IMR-90 (cell line): ENCODE data around the gene KIF21A.

Source experiments
- BHLHE40 ChIP-seq: fragments of 150-350 bp; IDR thresholded peaks from 2 replicates; pipeline ENCODE4 v1.6.1; 2016; ENCODE audit warnings: mild to moderate bottlenecking, low read depth, low read length
- CTCF ChIP-seq: conservative IDR thresholded peaks from 2 replicates; pipeline ENCODE4 v1.5.1; 2012; ENCODE audit warnings: mild to moderate bottlenecking, low read depth, low read length, improper control_type of control experiment
- MXI1 ChIP-seq: IDR thresholded peaks from 2 replicates; pipeline ENCODE4 v1.6.1; 2012; ENCODE audit warnings: low read depth, mild to moderate bottlenecking, low read length, moderate library complexity, borderline replicate concordance
- NFE2L2 ChIP-seq: fragments of 150-350 bp; IDR thresholded peaks from 2 replicates; pipeline ENCODE4 v1.6.1; 2016; ENCODE audit warnings: low read depth, mild to moderate bottlenecking, low read length
- POLR2A ChIP-seq: IDR thresholded peaks from 2 replicates; pipeline ENCODE4 v1.6.1; 2012; ENCODE audit warnings: mild to moderate bottlenecking, low read depth, low read length
- RCOR1 ChIP-seq: IDR thresholded peaks from 2 replicates; pipeline ENCODE4 v1.6.1; 2012; ENCODE audit warnings: mild to moderate bottlenecking, low read length, improper control_type of control experiment; ENCODE audit not compliant: insufficient replicate concordance
- USF2 ChIP-seq: fragments of 150-350 bp; IDR thresholded peaks from 2 replicates; pipeline ENCODE4 v1.6.1; 2017; ENCODE audit warnings: mild to moderate bottlenecking, antibody characterized with exemption, low read length, low read depth
- TF ChIP-seq, protein P1 (sequence below): fragments of 150-350 bp; IDR thresholded peaks from 2 replicates; pipeline ENCODE4 v1.6.1; 2016; ENCODE audit warnings: low read depth, mild to moderate bottlenecking, low read length, moderate library complexity, borderline replicate concordance

DNA sequence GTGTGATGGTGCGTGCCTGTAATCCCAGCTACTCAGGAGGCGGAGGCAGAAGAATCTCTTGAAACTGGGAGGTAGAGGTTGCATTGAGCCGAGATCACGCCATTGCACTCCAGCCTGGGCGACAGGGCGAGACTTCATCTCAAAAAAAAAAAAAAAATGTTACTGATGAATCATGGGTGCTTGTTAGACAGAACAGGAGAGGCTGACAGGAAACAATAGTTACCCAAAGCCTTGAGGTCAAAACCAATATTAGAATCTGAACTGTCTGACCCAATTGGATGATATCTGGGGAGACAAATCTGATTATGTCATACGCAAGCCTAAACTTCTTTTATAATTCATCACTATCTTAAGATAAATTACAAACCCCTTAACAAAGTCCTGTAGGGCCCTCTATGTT, 40.7 kb upstream of the KIF21A start:
- no peak for TF ChIP-seq MXI1
- no peak for TF ChIP-seq POLR2A
- TF ChIP-seq CTCF, result no peak
- TF ChIP-seq, protein P1, sequence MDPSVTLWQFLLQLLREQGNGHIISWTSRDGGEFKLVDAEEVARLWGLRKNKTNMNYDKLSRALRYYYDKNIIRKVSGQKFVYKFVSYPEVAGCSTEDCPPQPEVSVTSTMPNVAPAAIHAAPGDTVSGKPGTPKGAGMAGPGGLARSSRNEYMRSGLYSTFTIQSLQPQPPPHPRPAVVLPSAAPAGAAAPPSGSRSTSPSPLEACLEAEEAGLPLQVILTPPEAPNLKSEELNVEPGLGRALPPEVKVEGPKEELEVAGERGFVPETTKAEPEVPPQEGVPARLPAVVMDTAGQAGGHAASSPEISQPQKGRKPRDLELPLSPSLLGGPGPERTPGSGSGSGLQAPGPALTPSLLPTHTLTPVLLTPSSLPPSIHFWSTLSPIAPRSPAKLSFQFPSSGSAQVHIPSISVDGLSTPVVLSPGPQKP, result no peak
- TF ChIP-seq USF2, result no peak
- TF ChIP-seq NFE2L2, result no peak
- TF ChIP-seq RCOR1, result no peak
- TF ChIP-seq BHLHE40, result no peak
